Ecto neural progenitor cell (in vitro differentiated cells): ENCODE measurements around the gene ENOX1.
"Not testable (repeated sequence)": the region's sequence is repeated elsewhere in the genome, so short reads cannot be mapped to it uniquely, and the experiment has no call there.

Experiments
- DNase-seq: peaks from one replicate; pipeline ENCODE4 v3.0.0-alpha.2; 2018; ENCODE audit warnings: low spot score

ENOX1 gene

GRCh38 chr13:43786766-43787517 lies at the start of gene ENOX1:
TSS of gene ENOX1 (minus strand) at chr13:43786972.
- DNase-seq: peak; percentile 79

GRCh38 chr13:43835701-43836100 lies 48.9 kb upstream of the ENOX1 start:
- no peak for DNase-seq

- DNase-seq: no peak
Measured at GRCh38 chr13:43831088-43831487, 44.3 kb upstream of the ENOX1 start.

GRCh38 chr13:43830497-43830881 lies 43.7 kb upstream of the ENOX1 start:
- no peak for DNase-seq

GRCh38 chr13:43824656-43825055 lies 37.9 kb upstream of the ENOX1 start:
- DNase-seq: not testable (repeated sequence)

GRCh38 chr13:43822969-43823368 lies 36.2 kb upstream of the ENOX1 start:
- DNase-seq: no peak

GRCh38 chr13:43816401-43816889 lies 29.7 kb upstream of the ENOX1 start:
- DNase-seq: no peak

- no peak for DNase-seq
Measured at GRCh38 chr13:43815204-43815603, 28.4 kb upstream of the ENOX1 start.

- DNase-seq: no peak
Measured at GRCh38 chr13:43808676-43809075, 21.9 kb upstream of the ENOX1 start.

GRCh38 chr13:43805681-43806128 lies 18.9 kb upstream of the ENOX1 start:
- DNase-seq: no peak

GRCh38 chr13:43805071-43805468 lies 18.3 kb upstream of the ENOX1 start:
- DNase-seq: no peak

- no peak for DNase-seq
Measured at GRCh38 chr13:43804461-43805070, 17.8 kb upstream of the ENOX1 start.

GRCh38 chr13:43802511-43802910 lies 15.7 kb upstream of the ENOX1 start:
- no peak for DNase-seq

GRCh38 chr13:43800828-43801227 lies 14.1 kb upstream of the ENOX1 start:
- DNase-seq: no peak

GRCh38 chr13:43799191-43799590 lies 12.4 kb upstream of the ENOX1 start:
- DNase-seq: no peak

- no peak for DNase-seq
Measured at GRCh38 chr13:43797869-43798268, 11.1 kb upstream of the ENOX1 start.

GRCh38 chr13:43797159-43797558 lies 10.4 kb upstream of the ENOX1 start:
- no peak for DNase-seq

GRCh38 chr13:43794416-43794815 lies 7.6 kb upstream of the ENOX1 start:
- no peak for DNase-seq

- no peak for DNase-seq
Measured at GRCh38 chr13:43792076-43792881, 5.5 kb upstream of the ENOX1 start.

- no peak for DNase-seq
Measured at GRCh38 chr13:43787997-43788396, 1.2 kb upstream of the ENOX1 start.

- DNase-seq: no peak
Measured at GRCh38 chr13:43787518-43787891, 733 bp upstream of the ENOX1 start.

- no peak for DNase-seq
Measured at GRCh38 chr13:43786472-43786765, 353 bp downstream of the ENOX1 start.
